ENCODE measurements around the gene ABCA12.

Gene ABCA12

DNA sequence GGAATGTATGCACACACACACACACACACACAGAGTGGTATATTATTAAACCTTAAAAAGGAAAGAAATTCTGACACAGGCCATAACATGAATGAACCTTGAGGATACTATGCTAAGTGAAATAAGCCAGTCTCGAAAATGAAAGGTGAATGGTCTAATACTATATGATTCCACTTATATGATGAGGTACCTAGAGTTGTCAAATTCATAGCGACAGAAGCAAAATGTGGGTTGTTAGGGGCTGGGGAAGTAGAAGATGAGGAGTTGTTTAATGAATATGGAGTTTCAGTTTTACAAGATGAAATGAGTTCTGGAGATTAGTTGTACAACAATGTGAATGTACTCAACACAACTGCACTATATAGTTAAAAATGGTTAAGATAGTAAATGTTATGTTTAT, 118.1 kb downstream of the ABCA12 start:
- no peak for DNase-seq (ENCODE audit: low read depth in 1 of 2, low spot score in 1 of 2)
- H3K27me3 ChIP-seq (ENCODE audit: insufficient read depth, poor library complexity, severe bottlenecking), result no peaks in the 10 kb centered on the region
- H3K27ac ChIP-seq (replicated peaks), result no peak overlapping the region
- H3K4me3 ChIP-seq (replicated peaks; ENCODE audit: insufficient read depth, low read length), result no peak overlapping the region
- no peak for TF ChIP-seq CTCF (IDR thresholded peaks at IDR 0.05; ENCODE audit: insufficient read depth, low read length)
- TF ChIP-seq GABPA (IDR thresholded peaks at IDR 0.05; ENCODE audit: low read depth), result no peak
- no peak for TF ChIP-seq REST (IDR thresholded peaks at IDR 0.05; ENCODE audit: insufficient replicate concordance, low read depth)
- no peak for TF ChIP-seq SPI1 (IDR thresholded peaks at IDR 0.05; ENCODE audit: borderline replicate concordance, low read depth)
- TF ChIP-seq POLR2AphosphoS5 (IDR thresholded peaks at IDR 0.05; ENCODE audit: low read depth), result no peak

DNA sequence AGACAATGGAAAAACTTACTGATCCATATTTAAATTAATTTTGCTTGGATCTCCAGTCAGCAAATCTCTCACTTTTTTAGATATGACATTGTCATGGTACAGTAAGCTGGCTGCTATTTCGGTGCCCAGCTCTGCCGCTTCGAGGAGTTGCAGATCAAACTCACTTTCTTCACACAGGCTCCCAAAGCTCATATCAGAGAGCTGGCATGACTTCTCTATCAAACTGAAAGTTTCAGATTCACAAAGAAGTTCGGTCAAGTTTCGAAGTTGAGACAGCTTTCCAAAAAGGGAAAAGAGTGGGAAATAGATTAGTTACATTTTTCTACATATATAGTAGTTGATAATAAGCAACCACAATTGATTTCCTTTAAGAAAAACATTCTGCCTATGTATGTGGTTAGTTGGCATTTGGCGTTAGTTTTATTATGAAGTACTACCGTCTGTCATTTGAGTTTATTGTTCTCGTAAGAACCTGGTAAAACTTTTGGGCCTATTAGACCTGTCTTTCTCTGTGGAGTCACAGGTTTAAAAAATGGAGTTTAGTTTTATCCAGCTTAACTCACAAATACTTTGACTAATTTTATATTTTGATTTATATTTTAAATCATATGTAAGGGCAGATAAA, 118.8 kb downstream of the ABCA12 start:
- TF ChIP-seq CTCF (IDR thresholded peaks at IDR 0.05; ENCODE audit: insufficient read depth, low read length), result no peak
- no peak for TF ChIP-seq REST (IDR thresholded peaks at IDR 0.05; ENCODE audit: insufficient replicate concordance, low read depth)
- no peak for TF ChIP-seq SPI1 (IDR thresholded peaks at IDR 0.05; ENCODE audit: borderline replicate concordance, low read depth)
- no peak for TF ChIP-seq POLR2AphosphoS5 (IDR thresholded peaks at IDR 0.05; ENCODE audit: low read depth)
- TF ChIP-seq GABPA (IDR thresholded peaks at IDR 0.05; ENCODE audit: low read depth), result no peak
- Histone ChIP-seq H3K27ac (replicated peaks) (no peak overlapping the region), H3K27me3 (ENCODE audit: insufficient read depth, poor library complexity, severe bottlenecking) (no peaks in the 10 kb centered on the region), H3K4me3 (replicated peaks; ENCODE audit: insufficient read depth, low read length) (no peak overlapping the region)
- no peak for DNase-seq (ENCODE audit: low read depth in 1 of 2, low spot score in 1 of 2)

DNA sequence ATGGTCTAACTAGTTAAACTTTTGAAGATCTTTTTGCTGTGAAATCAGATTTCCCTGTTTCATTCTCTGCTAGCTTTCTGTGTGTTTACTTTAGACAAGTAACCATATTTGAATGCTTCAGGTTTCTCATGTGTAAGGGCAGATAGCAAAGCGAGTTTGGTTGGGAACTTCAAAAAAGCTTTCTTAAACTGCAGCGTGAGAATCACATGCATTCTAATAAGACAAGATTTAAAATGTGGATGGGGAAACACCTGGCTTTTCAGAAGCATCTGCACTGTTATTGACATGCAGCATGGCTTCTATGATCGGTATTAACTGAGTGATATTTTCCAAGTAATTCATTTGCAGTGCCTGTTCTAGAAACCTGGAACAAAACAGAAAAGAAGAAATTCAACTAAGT, 119.3 kb downstream of the ABCA12 start:
- no peaks in the 10 kb centered on the region for H3K27me3 ChIP-seq (ENCODE audit: insufficient read depth, poor library complexity, severe bottlenecking)
- H3K4me3 ChIP-seq (replicated peaks; ENCODE audit: insufficient read depth, low read length), result no peak overlapping the region
- DNase-seq (ENCODE audit: low read depth in 1 of 2, low spot score in 1 of 2), result no peak
- TF ChIP-seq POLR2AphosphoS5 (IDR thresholded peaks at IDR 0.05; ENCODE audit: low read depth), result no peak
- TF ChIP-seq SPI1 (IDR thresholded peaks at IDR 0.05; ENCODE audit: borderline replicate concordance, low read depth), result no peak
- no peak for TF ChIP-seq REST (IDR thresholded peaks at IDR 0.05; ENCODE audit: insufficient replicate concordance, low read depth)
- no peak for TF ChIP-seq GABPA (IDR thresholded peaks at IDR 0.05; ENCODE audit: low read depth)
- TF ChIP-seq CTCF (IDR thresholded peaks at IDR 0.05; ENCODE audit: insufficient read depth, low read length), result no peak
- no peak overlapping the region for H3K27ac ChIP-seq (replicated peaks)
